ENCODE measurements around the gene NTRK3. TPM values are rescaled to one million over a fixed set of nuclear protein-coding genes. Genes with fewer than 3 reads are reported as not detected.
"Not testable (repeated sequence)": the region's sequence is repeated elsewhere in the genome, so short reads cannot be mapped to it uniquely, and the experiment has no call there.

The NTRK3 gene
- total RNA-seq, 1 donor from 2014 or later = 3.2 TPM

GRCh38 chr15:87858651-87859050 is 397.9 kb downstream of the NTRK3 start:
- DNase-seq (no peak), ATAC-seq (ENCODE audit: poor library complexity) (no peak)
- intact Hi-C loops (cut with DNase I) = no loop called here

GRCh38 chr15:87851497-87851896 is 405.0 kb downstream of the NTRK3 start:
- ATAC-seq (ENCODE audit: poor library complexity) (peak; percentile 97), DNase-seq (no peak)
- intact Hi-C loops (cut with DNase I) = no loop called here

GRCh38 chr15:87850916-87851315 is 405.6 kb downstream of the NTRK3 start:
- no peak for DNase-seq
- intact Hi-C loops (cut with DNase I) = no loop called here
- peak; percentile 96 for ATAC-seq (ENCODE audit: poor library complexity)

- ATAC-seq (ENCODE audit: poor library complexity) (no peak), DNase-seq (no peak)
- intact Hi-C loops (cut with DNase I) = no loop called here
Observed at GRCh38 chr15:87849181-87849580, 407.4 kb downstream of the NTRK3 start.

GRCh38 chr15:87848012-87848411 is 408.5 kb downstream of the NTRK3 start:
- intact Hi-C loops (cut with DNase I) = no loop called here
- no peak for ATAC-seq (ENCODE audit: poor library complexity)
- no peak for DNase-seq

DNA sequence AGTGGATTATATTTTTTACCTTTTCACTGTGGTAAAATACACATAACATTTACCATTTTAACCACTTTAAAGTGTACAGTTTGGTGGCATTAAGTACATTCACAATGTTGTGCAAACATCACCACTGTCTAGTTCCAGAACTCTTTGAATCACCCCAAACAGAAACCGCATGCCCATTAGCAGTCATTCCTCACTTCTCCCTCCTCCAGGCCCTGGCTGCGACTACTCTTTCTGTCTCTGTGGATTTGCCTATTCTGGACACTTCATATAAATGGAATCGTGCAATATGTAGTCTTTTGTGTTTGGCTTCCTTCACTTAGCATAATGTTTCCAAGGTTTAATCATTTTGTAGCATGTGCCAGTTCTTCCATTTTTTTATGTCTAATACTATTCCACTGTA is 409.8 kb downstream of the NTRK3 start:
- no peak for DNase-seq
- intact Hi-C loops (cut with DNase I) = no loop called here
- ATAC-seq (ENCODE audit: poor library complexity) = no peak

- ATAC-seq (ENCODE audit: poor library complexity) (no peak), DNase-seq (no peak)
- intact Hi-C loops (cut with DNase I) = no loop called here
Observed at GRCh38 chr15:87843312-87843711, 413.2 kb downstream of the NTRK3 start.

DNA sequence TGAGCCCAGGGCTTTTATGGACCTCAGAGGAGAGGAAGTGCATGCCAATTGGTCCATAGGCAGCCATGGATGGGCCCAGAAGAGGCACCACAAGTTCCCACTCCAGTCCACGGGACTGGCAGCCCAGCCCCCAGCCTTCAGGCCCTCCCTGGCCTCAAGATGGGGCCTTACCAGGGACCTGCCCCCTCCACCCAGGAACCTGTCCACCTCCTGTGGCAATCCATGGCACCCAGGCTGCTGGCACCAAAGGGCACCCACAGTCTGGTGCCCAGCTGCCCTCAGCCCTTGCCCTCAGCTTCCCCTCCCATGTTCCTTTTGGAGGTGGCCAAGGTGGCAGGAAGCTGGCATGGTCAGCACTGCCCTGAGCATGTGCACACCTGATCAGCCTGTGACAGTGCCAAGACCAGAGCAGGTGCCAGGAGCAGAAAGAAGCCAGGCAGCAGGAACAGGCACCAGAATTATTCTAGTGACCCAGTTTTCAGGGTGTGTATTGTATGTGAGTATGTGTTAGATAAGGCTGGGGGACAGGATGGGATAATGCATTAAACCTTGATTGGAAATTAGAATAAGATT is 415.0 kb downstream of the NTRK3 start:
- ATAC-seq (ENCODE audit: poor library complexity) (peak; percentile 82), DNase-seq (no peak)
- intact Hi-C loops (cut with DNase I) = no loop called here

DNA sequence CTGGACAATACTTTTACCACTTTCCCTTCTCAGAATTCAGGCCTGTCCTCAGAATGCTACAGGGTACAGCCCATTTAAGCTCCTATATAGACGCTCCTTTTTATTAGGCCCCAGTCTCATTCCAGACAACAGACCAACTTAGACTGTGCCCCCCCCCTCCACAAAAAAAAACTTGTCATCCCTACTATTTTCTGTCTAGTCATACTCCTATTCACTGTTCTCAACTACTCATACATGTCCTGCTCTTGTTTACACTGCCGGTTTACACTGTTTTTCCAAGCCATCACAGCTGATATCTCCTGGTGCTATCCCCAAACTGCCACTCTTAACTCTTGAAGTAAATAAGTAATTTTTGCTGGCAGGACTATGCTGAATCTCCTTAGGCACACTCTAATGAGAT is 420.7 kb downstream of the NTRK3 start:
- ATAC-seq (ENCODE audit: poor library complexity); DNase-seq; intact Hi-C loops (cut with DNase I): not testable (repeated sequence)

DNA sequence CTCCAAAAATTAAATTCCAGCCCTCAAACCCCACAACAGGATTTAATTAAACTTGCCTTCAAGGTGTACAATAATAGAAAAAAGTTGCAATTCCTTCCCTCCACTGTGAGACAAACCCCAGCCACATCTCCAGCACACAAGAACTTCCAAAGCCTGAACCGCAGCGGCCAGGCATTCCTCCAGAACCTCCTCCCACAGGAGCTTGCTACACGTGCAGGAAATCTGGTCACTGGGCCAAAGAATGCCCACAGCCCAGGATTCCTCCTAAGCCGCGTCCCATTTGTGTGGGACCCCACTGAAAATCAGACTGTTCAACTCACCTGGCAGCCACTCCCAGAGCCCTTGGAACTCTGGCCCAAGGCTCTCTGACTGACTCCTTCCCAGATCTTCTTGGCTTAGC is 423.2 kb downstream of the NTRK3 start:
- ATAC-seq (ENCODE audit: poor library complexity); intact Hi-C loops (cut with DNase I): not testable (repeated sequence)

GRCh38 chr15:87829332-87830050 is 427.0 kb downstream of the NTRK3 start:
- ATAC-seq (ENCODE audit: poor library complexity) (peak; percentile 82), DNase-seq (peak; percentile 62)
- intact Hi-C loops (cut with DNase I) = no loop called here

More for the DNA sequence above, 423.2 kb downstream of the NTRK3 start:
- not testable (repeated sequence) for DNase-seq

- no peak for DNase-seq
- intact Hi-C loops (cut with DNase I) = no loop called here
- ATAC-seq (ENCODE audit: poor library complexity) = no peak
Observed at GRCh38 chr15:87828608-87829007, 427.9 kb downstream of the NTRK3 start.

DNA sequence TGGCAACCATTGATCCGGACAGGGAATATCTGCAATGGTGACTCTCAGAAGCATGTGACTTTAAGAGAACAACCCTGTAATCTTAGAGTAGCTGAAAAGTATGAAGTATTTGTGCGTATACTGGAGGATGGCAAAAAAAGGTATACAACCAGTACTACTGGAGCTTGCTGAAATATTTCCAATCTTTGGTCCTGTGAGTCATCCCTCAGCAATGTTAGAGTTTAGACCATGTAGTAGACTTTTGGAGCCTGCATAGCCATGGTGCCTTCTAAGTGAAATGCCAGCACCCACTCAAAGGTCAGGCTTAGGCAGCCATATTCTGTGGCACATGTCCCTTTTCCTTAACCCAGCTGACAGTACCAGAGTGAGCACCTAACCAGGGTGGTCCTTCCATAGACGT is 429.4 kb downstream of the NTRK3 start:
- ATAC-seq (ENCODE audit: poor library complexity) (no peak), DNase-seq (no peak)
- intact Hi-C loops (cut with DNase I) = no loop called here

DNA sequence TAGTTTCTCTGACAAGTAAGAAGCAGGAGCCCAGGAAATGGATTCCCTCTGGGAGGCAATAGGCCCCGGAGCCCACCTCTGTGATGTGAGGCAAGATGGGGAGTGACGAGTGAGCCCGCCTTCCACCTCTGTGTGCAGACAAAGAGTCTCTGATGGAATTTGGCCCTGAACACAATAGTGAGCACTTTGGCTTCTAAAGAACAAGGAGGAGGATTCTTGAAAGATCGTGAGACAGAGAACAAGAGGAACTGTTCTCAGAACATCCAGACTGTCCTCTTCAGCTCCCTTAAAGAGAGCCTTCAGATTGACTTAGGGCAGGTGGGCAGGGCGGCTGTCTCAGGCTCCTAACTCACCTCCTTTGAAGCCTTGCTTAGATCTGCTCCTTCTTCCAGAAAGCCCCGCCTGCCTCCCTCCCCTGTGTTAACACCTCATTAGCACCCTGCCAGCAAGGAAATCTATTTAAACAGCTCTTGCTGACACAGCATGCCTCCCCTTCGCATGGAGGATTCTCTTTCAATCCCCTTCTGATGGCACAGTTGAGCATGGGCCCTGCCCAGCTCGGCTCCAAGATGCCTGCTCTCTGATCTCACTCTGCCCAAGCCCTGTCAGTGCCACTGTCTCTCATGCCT is 430.3 kb downstream of the NTRK3 start:
- DNase-seq (no peak), ATAC-seq (ENCODE audit: poor library complexity) (no peak)
- intact Hi-C loops (cut with DNase I) = no loop called here

DNA sequence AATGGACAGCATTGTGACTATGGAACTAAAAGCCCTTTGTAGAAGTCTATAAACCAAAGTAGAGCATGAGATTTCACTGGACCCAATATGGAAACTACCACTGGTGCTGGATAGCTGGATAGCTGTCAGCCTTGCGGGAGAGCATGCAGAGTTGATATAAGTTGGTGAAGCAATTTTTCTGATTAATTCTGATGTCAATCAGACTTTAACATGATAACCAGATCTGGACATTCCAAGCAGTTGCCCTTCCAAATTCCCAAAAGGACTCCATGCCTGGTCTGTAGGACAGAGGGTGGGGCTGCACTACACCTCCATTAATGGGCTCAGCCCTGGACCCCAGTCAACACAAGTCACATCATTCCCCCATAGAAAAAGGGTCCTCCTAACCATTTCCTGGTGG is 437.8 kb downstream of the NTRK3 start:
- intact Hi-C loops (cut with DNase I) = no loop called here
- DNase-seq = no peak
- ATAC-seq (ENCODE audit: poor library complexity) = no peak

DNA sequence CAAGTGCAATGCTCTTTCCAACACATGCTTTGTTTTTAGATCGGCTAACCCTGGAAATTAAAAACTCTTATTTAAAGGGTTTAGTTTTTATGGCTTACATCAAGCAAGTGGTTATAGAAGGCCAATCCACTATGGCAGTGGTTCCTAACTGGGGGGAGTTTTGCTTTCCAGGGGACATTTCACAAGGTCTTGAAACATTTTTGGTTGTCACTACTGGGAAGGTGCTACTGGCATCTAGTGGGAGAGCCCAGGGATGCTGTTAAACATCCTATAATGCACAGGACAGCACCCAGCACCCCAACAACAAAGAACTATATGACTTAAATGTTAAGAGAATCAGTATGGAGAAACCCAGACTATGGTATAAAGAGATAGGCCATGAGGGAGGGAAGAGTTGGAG is 439.0 kb downstream of the NTRK3 start:
- DNase-seq = no peak
- intact Hi-C loops (cut with DNase I) = no loop called here
- ATAC-seq (ENCODE audit: poor library complexity) = no peak

GRCh38 chr15:87816811-87817210 is 439.7 kb downstream of the NTRK3 start:
- no peak for DNase-seq
- intact Hi-C loops (cut with DNase I) = no loop called here
- ATAC-seq (ENCODE audit: poor library complexity) = no peak

DNA sequence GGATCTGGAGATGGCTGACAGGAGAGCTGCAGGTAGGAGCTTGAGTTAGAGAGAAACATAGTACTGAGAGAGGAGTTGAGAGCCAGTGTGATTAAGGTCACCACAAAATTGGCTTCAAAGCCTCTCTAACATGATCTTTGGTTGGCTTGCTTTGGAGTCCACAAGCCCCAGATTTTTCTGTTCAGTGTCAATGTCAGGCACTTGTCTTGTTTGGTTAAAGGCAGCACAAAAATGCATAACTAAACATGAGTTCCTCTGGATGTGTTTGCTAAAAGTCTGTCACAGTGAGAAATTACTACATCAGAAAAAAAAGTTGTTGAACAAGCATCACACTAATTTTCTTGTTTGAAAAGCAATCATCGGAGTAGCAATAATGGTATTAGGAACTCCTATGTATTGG is 440.5 kb downstream of the NTRK3 start:
- intact Hi-C loops (cut with DNase I) = no loop called here
- DNase-seq (no peak), ATAC-seq (ENCODE audit: poor library complexity) (no peak)
